K562 (cell line): ENCODE data around the gene METTL3. TPM values are rescaled to one million over a fixed set of nuclear protein-coding genes. Genes with fewer than 3 reads are reported as not detected.
A peak's percentile ranks its signal among the peaks of the same experiment; 100 is the strongest.
"Not testable (repeated sequence)": the region's sequence is repeated elsewhere in the genome, so short reads cannot be mapped to it uniquely, and the experiment has no call there.

Experiments
- ATAC-seq: fragments of 200-7000 bp; cut with Tn5 transposase; 3 replicates; pipeline ENCODE4 v1.9.1; 2020; ENCODE audit warnings: moderate library complexity
- BruUV-seq: library from RNA; stranded (reverse); fragments of 400-500 nt; replicated peaks from 2 replicates; lab custom pipeline; 2021; lab: Mats Ljungman, UMichigan
- CTCF ChIA-PET: fragments of 300-600 bp; formaldehyde crosslinking; extraction: SDS; loops from one replicate; lab custom pipeline; 2021; ENCODE audit warnings: low intra/inter-chr PET ratio; lab: Yijun Ruan, JAX
- POLR2A ChIA-PET: fragments of 300-600, 350-650 bp; sonication (Branson Sonifier 250); formaldehyde crosslinking; extraction: SDS; loops from one replicate; lab custom pipeline; 2021; ENCODE audit warnings: antibody characterized with exemption, inconsistent platforms; lab: Yijun Ruan, JAX
- DNase-seq, 4 experiments: peaks; one replicate each; pipeline versions ENCODE4 v3.0.0 to v3.0.0-alpha.2; 2011 to 2018; ENCODE audit warnings: low spot score in 3 of 4, mixed read lengths in 3 of 4; ENCODE audit errors: extremely low read depth in 1 of 4
- FAIRE-seq: peaks from 2 replicates; lab custom pipeline; 2011; peaks lifted over from hg19 to GRCh38; lab: Jason Lieb, UNC
- H2AFZ ChIP-seq: 2 replicates; pipeline ENCODE4 v1.6.0; 2011; ENCODE audit warnings: low read depth, low read length, control low read depth, inconsistent platforms
- H3K27ac ChIP-seq: fragments of 200-600 bp; 3 replicates; pipeline ENCODE4 v1.8.0; 2011; ENCODE audit warnings: low read depth, mild to moderate bottlenecking, control low read depth, inconsistent platforms, low read length, moderate library complexity, mixed read lengths; ENCODE audit errors: extremely low read depth
- H3K27me3 ChIP-seq, 2 experiments: fragments of 300-600 bp in 1 of 2; 2 replicates in 1 of 2; 3 replicates in 1 of 2; pipeline versions ENCODE4 v1.6.0 to v1.8.0; 2011; ENCODE audit warnings: inconsistent platforms in 2 of 2, low read length in 2 of 2, mild to moderate bottlenecking in 1 of 2, mixed read lengths in 1 of 2, moderate library complexity in 1 of 2; ENCODE audit not compliant: control insufficient read depth in 2 of 2, insufficient read depth in 2 of 2
- H3K36me3 ChIP-seq: fragments of 300-600 bp; 3 replicates; pipeline ENCODE4 v1.8.0; 2011; ENCODE audit warnings: mild to moderate bottlenecking, low read length, inconsistent platforms; ENCODE audit not compliant: control insufficient read depth, insufficient read depth
- H3K4me1 ChIP-seq, 2 experiments: fragments of 200-600 bp in 1 of 2; replicated peaks in 1 of 2; 2 replicates in 1 of 2; 3 replicates in 1 of 2; pipeline versions ENCODE4 v1.5.1 to v1.8.0; 2011; ENCODE audit warnings: inconsistent platforms in 2 of 2, low read length in 2 of 2, mild to moderate bottlenecking in 1 of 2, mixed read lengths in 1 of 2, moderate library complexity in 1 of 2; ENCODE audit not compliant: control insufficient read depth in 2 of 2, insufficient read depth in 2 of 2
- H3K4me2 ChIP-seq: 2 replicates; pipeline ENCODE4 v1.6.1; 2011; ENCODE audit warnings: low read length, control low read depth, inconsistent platforms, mixed read lengths; ENCODE audit not compliant: insufficient read depth
- H3K4me3 ChIP-seq: fragments of 200-600 bp; sonication (generic), shearing (Covaris generic); 2 replicates; pipeline ENCODE4 v1.5.1; 2016; ENCODE audit warnings: control low read depth, inconsistent platforms
- H3K79me2 ChIP-seq: fragments of 200-600 bp; 3 replicates; pipeline ENCODE4 v1.8.0; 2011; ENCODE audit warnings: low read length, inconsistent platforms; ENCODE audit not compliant: control insufficient read depth, insufficient read depth
- H3K9ac ChIP-seq, 2 experiments: 2 replicates each; pipeline versions ENCODE4 v1.6.0 to v1.6.1; 2011; ENCODE audit warnings: low read depth in 2 of 2, low read length in 2 of 2, control low read depth in 1 of 2, inconsistent platforms in 1 of 2, mild to moderate bottlenecking in 1 of 2, mixed read lengths in 1 of 2; ENCODE audit not compliant: insufficient read depth in 1 of 2
- H3K9me1 ChIP-seq: one replicate; pipeline ENCODE4 v1.6.0; 2011; ENCODE audit warnings: inconsistent platforms, mild to moderate bottlenecking, low read length, moderate library complexity; ENCODE audit not compliant: control insufficient read depth, insufficient read depth
- H3K9me3 ChIP-seq: replicated peaks from 2 replicates; pipeline ENCODE4 v1.5.1; 2011; ENCODE audit warnings: low read depth, low read length, inconsistent platforms; ENCODE audit not compliant: control insufficient read depth, insufficient read depth
- H4K20me1 ChIP-seq: replicated peaks from 2 replicates; pipeline ENCODE4 v1.6.1; 2011; ENCODE audit warnings: low read length, inconsistent platforms, mixed read lengths; ENCODE audit not compliant: control insufficient read depth, insufficient read depth
- CEBPB ChIP-seq: fragments of 450-650 bp; IDR thresholded peaks from 2 replicates; pipeline ENCODE4 v1.6.1; 2016; ENCODE audit warnings: missing genetic modification characterization, missing compliant biosample characterization
- ETV5 ChIP-seq: sonication (generic); formaldehyde crosslinking; IDR thresholded peaks from 2 replicates; pipeline ENCODE4 v1.4.0; 2020; ENCODE audit warnings: low read depth, mild to moderate bottlenecking, missing genetic modification reagents
- FOS ChIP-seq: IDR thresholded peaks from 3 replicates; pipeline ENCODE4 v1.6.1; 2011; ENCODE audit not compliant: insufficient read length; ENCODE audit errors: extremely low read depth
- NFATC3 ChIP-seq: fragments of 450-650 bp; IDR thresholded peaks from 2 replicates; pipeline ENCODE4 v1.6.1; 2017; ENCODE audit warnings: mild to moderate bottlenecking
- POLR2A ChIP-seq: fragments of 450-650 bp; conservative IDR thresholded peaks from 2 replicates; pipeline ENCODE4 v1.6.1; 2016
- SREBF1 ChIP-seq: fragments of 150-350 bp; IDR thresholded peaks from 2 replicates; pipeline ENCODE4 v1.6.1; 2014; ENCODE audit warnings: antibody characterized with exemption, low read depth, low read length, borderline replicate concordance
- ZNF41 ChIP-seq: fragments of 250-450 bp; sonication (Bioruptor Pico); conservative IDR thresholded peaks from 2 replicates; pipeline ENCODE4 v1.4.0; 2020; ENCODE audit warnings: mild to moderate bottlenecking
- WGBS: fragments of 100-300 bp; shearing (Covaris generic); methylation state at CpG from one replicate; pipeline ENCODE4 v1.1.6; 2016; ENCODE audit warnings: low coverage, mixed read lengths; ENCODE audit not compliant: insufficient coverage; ENCODE audit errors: missing lambda C conversion rate; 5-methylcytosine and 5-hydroxymethylcytosine counted together
- in situ Hi-C: fragments of 300-500 bp; cut with MboI; formaldehyde crosslinking; loops from 4 replicates; pipeline ENCODE4 v1.15.0; 2018; ENCODE audit warnings: inconsistent platforms, mixed read lengths
- intact Hi-C: fragments of 100-400 bp; cut with micrococcal nuclease; formaldehyde crosslinking; loops from 2 replicates; pipeline ENCODE4 v1.14.2; 2022
- polyA plus RNA-seq, 8 experiments: library from polyadenylated mRNA; depleted of rRNA in 4 of 8; stranded (reverse) in 5 of 8; unstranded in 3 of 8; fragments of >200 nt; fragmentation: Nextera tagmentation in 2 of 8; fragmentation: Illumina TruSeq in 1 of 8; extraction: Ambion mirVana in 2 of 8; extraction: Trizol in 1 of 8; gene quantifications; 2 replicates each; pipeline versions ENCODE4 v1.2.1 to v1.2.3, GENCODE V29; 2011 to 2014; ENCODE audit warnings: inconsistent platforms in 1 of 8, missing spikeins in 1 of 8
- total RNA-seq, 7 experiments: library from RNA; depleted of rRNA in 6 of 7; stranded (reverse); fragments of >200 nt in 6 of 7; fragmentation: Illumina TruSeq in 2 of 7; extraction: Trizol in 2 of 7; gene quantifications; 2 replicates each; pipeline versions ENCODE4 v1.2.1 to v1.2.3, GENCODE V29; 2011 to 2021; ENCODE audit warnings: low replicate concordance in 1 of 7
- TF ChIP-seq, protein P1 (sequence below): fragments of 250-450 bp; sonication (Bioruptor Pico); IDR thresholded peaks from 2 replicates; pipeline ENCODE4 v1.4.0; 2020; ENCODE audit warnings: mild to moderate bottlenecking
- TF ChIP-seq, protein P2 (sequence below): fragments of 450-650 bp; IDR thresholded peaks from 2 replicates; pipeline ENCODE4 v1.6.1; 2014; ENCODE audit warnings: low read depth, mild to moderate bottlenecking, moderate library complexity, borderline replicate concordance
- TF ChIP-seq, protein P3 (sequence below): IDR thresholded peaks from 2 replicates; pipeline ENCODE4 v1.6.1; 2014; ENCODE audit warnings: antibody characterized with exemption
- TF ChIP-seq, protein P4 (sequence below): fragments of 250-450 bp; sonication (Bioruptor Pico); IDR thresholded peaks from 2 replicates; pipeline ENCODE4 v1.4.0; 2020; ENCODE audit warnings: mild to moderate bottlenecking, moderate library complexity

The METTL3 gene
- total and polyA plus RNA-seq, 9 of the 15 experiments (the other 6 are each of a cell fraction or from before 2014, with no cell fraction given): 42.1 to 151 (median 65.7) TPM

DNA sequence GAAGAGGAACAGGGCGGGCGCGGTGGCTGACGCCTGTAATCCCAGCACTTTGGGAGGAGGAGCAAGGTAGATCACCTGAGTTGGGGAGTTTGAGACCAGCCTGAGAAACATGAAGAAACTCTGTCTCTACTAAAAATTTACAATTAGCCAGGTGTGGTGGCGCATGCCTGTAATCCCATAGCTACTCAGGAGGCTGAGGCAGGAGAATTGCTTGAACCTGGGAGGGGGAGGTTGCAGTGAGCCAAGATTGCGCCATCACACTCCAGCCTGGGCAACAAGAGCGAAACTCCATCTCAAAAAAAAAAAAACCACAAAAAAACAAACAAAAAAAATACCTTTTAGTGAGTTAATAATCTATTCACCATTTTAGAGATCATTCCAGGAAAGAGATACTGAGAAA, 33.4 kb upstream of the METTL3 start:
- H2AFZ ChIP-seq, POLR2A ChIA-PET, H3K27ac ChIP-seq, DNase-seq, ATAC-seq, BruUV-seq, H3K36me3 ChIP-seq, H3K9ac ChIP-seq, H4K20me1 ChIP-seq, H3K9me1 ChIP-seq, H3K27me3 ChIP-seq, H3K9me3 ChIP-seq, H3K4me2 ChIP-seq, H3K4me3 ChIP-seq, CTCF ChIA-PET, in situ Hi-C loops, H3K79me2 ChIP-seq, intact Hi-C loops, H3K4me1 ChIP-seq, FAIRE-seq: not testable (repeated sequence)
- TF ChIP-seq CEBPB (tag): peak; percentile 69
- 92% methylated on average over 1 of the region's 7 CpGs for WGBS

DNA sequence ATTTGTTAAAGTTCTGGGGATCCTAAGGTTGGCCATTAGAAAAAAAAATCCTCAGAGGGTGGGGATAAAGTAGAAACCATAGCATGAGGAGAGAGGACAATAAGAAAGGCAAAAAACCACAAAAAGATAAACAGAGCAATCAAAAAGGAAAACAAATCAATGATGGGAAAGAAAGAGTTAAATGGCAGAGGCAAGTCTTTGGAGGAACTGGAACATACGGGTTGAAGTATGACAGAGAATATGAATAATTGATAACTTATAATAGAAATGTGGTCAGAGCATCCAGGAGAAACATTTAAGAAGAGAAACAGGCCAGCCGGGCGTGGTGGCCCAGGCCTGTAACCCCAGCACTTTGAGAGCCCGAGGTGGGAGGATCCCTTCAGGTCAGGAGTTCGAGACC, 32.8 kb upstream of the METTL3 start:
- BruUV-seq: no TSS peak
- no peak overlapping the region for H3K27ac ChIP-seq
- no peaks in the 10 kb centered on the region for H3K9me3 ChIP-seq
- H3K4me1 ChIP-seq: peaks cover 0 to 3% of the 10 kb centered on the region in 2 experiments; a peak in 3 of 5 replicates
- no peak for ATAC-seq
- DNase-seq: no peak
- in situ Hi-C loops: no loop called here
- POLR2A ChIA-PET: no interaction called here
- TF ChIP-seq, protein P1, sequence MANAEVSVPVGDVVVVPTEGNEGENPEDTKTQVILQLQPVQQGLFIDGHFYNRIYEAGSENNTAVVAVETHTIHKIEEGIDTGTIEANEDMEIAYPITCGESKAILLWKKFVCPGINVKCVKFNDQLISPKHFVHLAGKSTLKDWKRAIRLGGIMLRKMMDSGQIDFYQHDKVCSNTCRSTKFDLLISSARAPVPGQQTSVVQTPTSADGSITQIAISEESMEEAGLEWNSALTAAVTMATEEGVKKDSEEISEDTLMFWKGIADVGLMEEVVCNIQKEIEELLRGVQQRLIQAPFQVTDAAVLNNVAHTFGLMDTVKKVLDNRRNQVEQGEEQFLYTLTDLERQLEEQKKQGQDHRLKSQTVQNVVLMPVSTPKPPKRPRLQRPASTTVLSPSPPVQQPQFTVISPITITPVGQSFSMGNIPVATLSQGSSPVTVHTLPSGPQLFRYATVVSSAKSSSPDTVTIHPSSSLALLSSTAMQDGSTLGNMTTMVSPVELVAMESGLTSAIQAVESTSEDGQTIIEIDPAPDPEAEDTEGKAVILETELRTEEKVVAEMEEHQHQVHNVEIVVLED (CRISPR knock-in tag): no peak
- TF ChIP-seq POLR2A (no peak), ETV5 (no peak), SREBF1 (no peak), NFATC3 (no peak), FOS (no peak), ZNF41 (CRISPR knock-in tag) (no peak)
- TF ChIP-seq, protein P2, sequence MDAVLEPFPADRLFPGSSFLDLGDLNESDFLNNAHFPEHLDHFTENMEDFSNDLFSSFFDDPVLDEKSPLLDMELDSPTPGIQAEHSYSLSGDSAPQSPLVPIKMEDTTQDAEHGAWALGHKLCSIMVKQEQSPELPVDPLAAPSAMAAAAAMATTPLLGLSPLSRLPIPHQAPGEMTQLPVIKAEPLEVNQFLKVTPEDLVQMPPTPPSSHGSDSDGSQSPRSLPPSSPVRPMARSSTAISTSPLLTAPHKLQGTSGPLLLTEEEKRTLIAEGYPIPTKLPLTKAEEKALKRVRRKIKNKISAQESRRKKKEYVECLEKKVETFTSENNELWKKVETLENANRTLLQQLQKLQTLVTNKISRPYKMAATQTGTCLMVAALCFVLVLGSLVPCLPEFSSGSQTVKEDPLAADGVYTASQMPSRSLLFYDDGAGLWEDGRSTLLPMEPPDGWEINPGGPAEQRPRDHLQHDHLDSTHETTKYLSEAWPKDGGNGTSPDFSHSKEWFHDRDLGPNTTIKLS: no peak
- TF ChIP-seq, protein P3, sequence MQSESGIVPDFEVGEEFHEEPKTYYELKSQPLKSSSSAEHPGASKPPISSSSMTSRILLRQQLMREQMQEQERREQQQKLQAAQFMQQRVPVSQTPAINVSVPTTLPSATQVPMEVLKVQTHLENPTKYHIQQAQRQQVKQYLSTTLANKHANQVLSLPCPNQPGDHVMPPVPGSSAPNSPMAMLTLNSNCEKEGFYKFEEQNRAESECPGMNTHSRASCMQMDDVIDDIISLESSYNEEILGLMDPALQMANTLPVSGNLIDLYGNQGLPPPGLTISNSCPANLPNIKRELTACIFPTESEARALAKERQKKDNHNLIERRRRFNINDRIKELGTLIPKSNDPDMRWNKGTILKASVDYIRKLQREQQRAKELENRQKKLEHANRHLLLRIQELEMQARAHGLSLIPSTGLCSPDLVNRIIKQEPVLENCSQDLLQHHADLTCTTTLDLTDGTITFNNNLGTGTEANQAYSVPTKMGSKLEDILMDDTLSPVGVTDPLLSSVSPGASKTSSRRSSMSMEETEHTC: no peak
- TF ChIP-seq, protein P4, sequence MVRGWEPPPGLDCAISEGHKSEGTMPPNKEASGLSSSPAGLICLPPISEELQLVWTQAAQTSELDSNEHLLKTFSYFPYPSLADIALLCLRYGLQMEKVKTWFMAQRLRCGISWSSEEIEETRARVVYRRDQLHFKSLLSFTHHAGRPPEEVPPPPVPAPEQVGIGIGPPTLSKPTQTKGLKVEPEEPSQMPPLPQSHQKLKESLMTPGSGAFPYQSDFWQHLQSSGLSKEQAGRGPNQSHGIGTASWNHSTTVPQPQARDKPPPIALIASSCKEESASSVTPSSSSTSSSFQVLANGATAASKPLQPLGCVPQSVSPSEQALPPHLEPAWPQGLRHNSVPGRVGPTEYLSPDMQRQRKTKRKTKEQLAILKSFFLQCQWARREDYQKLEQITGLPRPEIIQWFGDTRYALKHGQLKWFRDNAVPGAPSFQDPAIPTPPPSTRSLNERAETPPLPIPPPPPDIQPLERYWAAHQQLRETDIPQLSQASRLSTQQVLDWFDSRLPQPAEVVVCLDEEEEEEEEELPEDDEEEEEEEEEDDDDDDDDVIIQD (CRISPR knock-in tag): no peak
- TF ChIP-seq, all 486 proteins: peak for 0
- Histone ChIP-seq H3K9ac (no peak overlapping the region), H3K4me2 (no peak overlapping the region), H3K4me3 (no peak overlapping the region), H4K20me1 (no peaks in the 10 kb centered on the region), H3K9me1 (no peaks in the 10 kb centered on the region), H3K27me3 (no peaks in the 10 kb centered on the region), H2AFZ (peak overlapping the region; percentile 91), H3K79me2 (no peaks in the 10 kb centered on the region), H3K36me3 (no peaks in the 10 kb centered on the region)
- CTCF ChIA-PET: no interaction called here
- 38% methylated on average over 4 of the region's 5 CpGs for WGBS
- intact Hi-C loops: no loop called here
- FAIRE-seq: no peak
